PC-9 (cell line): Measurements from ENCODE around the gene ARHGAP24.

Experiments used
- EZH2 ChIP-seq: fragments of 200-600 bp; sonication (generic); IDR thresholded peaks from 2 replicates; pipeline ENCODE4 v1.8.0; 2017; ENCODE audit warnings: antibody characterized with exemption, low read depth
- TF ChIP-seq, protein P1 (sequence below): fragments of 200-600 bp; sonication (generic); conservative IDR thresholded peaks from 2 replicates; pipeline ENCODE4 v1.6.1; 2017; ENCODE audit warnings: mixed run types, antibody characterized with exemption, mild to moderate bottlenecking, moderate library complexity

DNA sequence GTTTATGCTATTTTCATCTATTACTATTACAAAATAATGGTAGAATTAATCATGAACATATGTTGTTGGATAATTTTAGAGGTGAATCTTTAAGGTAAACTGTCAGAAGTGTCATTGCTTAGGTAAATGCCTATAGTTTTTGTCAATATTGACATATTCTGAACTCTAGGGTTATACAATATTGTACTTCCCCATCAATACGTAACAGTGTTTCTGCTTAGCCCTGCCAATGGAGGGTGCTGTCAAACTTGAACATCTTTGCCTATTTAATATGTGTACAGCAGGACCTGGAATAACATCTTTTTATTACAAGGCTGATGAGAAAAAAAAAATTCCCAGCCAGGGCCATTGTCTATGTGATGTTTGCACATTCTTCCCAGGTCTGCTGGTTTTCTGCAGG is 40.8 kb downstream of the ARHGAP24 start:
- TF ChIP-seq, protein P1, sequence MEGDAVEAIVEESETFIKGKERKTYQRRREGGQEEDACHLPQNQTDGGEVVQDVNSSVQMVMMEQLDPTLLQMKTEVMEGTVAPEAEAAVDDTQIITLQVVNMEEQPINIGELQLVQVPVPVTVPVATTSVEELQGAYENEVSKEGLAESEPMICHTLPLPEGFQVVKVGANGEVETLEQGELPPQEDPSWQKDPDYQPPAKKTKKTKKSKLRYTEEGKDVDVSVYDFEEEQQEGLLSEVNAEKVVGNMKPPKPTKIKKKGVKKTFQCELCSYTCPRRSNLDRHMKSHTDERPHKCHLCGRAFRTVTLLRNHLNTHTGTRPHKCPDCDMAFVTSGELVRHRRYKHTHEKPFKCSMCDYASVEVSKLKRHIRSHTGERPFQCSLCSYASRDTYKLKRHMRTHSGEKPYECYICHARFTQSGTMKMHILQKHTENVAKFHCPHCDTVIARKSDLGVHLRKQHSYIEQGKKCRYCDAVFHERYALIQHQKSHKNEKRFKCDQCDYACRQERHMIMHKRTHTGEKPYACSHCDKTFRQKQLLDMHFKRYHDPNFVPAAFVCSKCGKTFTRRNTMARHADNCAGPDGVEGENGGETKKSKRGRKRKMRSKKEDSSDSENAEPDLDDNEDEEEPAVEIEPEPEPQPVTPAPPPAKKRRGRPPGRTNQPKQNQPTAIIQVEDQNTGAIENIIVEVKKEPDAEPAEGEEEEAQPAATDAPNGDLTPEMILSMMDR = no peak
- TF ChIP-seq EZH2 = no peak
